Left ventricle myocardium superior (tissue), 1 donor: Measurements from ENCODE around the gene DDR2. TPM values are rescaled to one million over a fixed set of nuclear protein-coding genes. Genes with fewer than 3 reads are reported as not detected.
A peak's percentile ranks its signal among the peaks of the same experiment; 100 is the strongest.
"Not testable (repeated sequence)": the region's sequence is repeated elsewhere in the genome, so short reads cannot be mapped to it uniquely, and the experiment has no call there.

ENCODE experiments used
- ATAC-seq: fragments of 200-7000 bp; cut with Tn5 transposase; one replicate; pipeline ENCODE4 v1.9.1; 2020; ENCODE audit warnings: mild to moderate bottlenecking, moderate library complexity
- DNase-seq: peaks from one replicate; pipeline ENCODE4 v3.0.0-alpha.2; 2020
- intact Hi-C: fragments of 100-400 bp; cut with micrococcal nuclease; formaldehyde crosslinking; loops from one replicate; pipeline ENCODE4 v1.11.0; 2022
- total RNA-seq: library from RNA; stranded (reverse); fragmentation: NEBNext Ultra II Directional; extraction: Animal tissue kit (Norgen Biotek cat#: 25700); gene quantifications from one replicate; pipeline ENCODE4 v1.2.1, GENCODE V29; 2021
- donor health status: DM: no; HTN: yes; CAD: no; lungs with severe emphysema.

The DDR2 gene
- total RNA-seq, 1 donor from 2014 or later, result 26.1 TPM

GRCh38 chr1:162734047-162734446, 101.8 kb downstream of the DDR2 start:
- DNase-seq (no peak), ATAC-seq (no peak)
- intact Hi-C loops, result no loop called here

GRCh38 chr1:162736184-162736583, 103.9 kb downstream of the DDR2 start:
- intact Hi-C loops, result no loop called here
- no peak for DNase-seq
- no peak for ATAC-seq

GRCh38 chr1:162736633-162737067, 104.4 kb downstream of the DDR2 start:
- intact Hi-C loops, result no loop called here
- DNase-seq (no peak), ATAC-seq (no peak)

GRCh38 chr1:162740755-162741154, 108.5 kb downstream of the DDR2 start:
- intact Hi-C loops, result no loop called here
- ATAC-seq, result peak; percentile 38
- DNase-seq, result no peak

GRCh38 chr1:162741574-162741973, 109.3 kb downstream of the DDR2 start:
- intact Hi-C loops, result no loop called here
- ATAC-seq (peak; percentile 58), DNase-seq (no peak)

- DNase-seq, ATAC-seq, intact Hi-C loops: not testable (repeated sequence)
These were observed 114.1 kb downstream of the DDR2 start for GRCh38 chr1:162746264-162746942.

- ATAC-seq (peak; percentile 38), DNase-seq (no peak)
- intact Hi-C loops, result no loop called here
These were observed 120.9 kb downstream of the DDR2 start for GRCh38 chr1:162753001-162753658.

GRCh38 chr1:162753998-162754585, 121.8 kb downstream of the DDR2 start:
- intact Hi-C loops, result no loop called here
- DNase-seq, result no peak
- ATAC-seq, result no peak

GRCh38 chr1:162755306-162755705, 123.0 kb downstream of the DDR2 start:
- DNase-seq (no peak), ATAC-seq (no peak)
- intact Hi-C loops, result no loop called here

- intact Hi-C loops, result no loop called here
- DNase-seq, result no peak
These were observed 124.3 kb downstream of the DDR2 start for GRCh38 chr1:162756523-162756922.

GRCh38 chr1:162757476-162757875, 125.2 kb downstream of the DDR2 start:
- intact Hi-C loops, result no loop called here
- ATAC-seq (no peak), DNase-seq (no peak)

More at GRCh38 chr1:162756523-162756922, 124.3 kb downstream of the DDR2 start:
- no peak for ATAC-seq

- DNase-seq, result no peak
- intact Hi-C loops, result no loop called here
- ATAC-seq, result no peak
These were observed 133.5 kb downstream of the DDR2 start for GRCh38 chr1:162765788-162766187.

GRCh38 chr1:162772571-162773154, 140.4 kb downstream of the DDR2 start:
- ATAC-seq (peak; percentile 89), DNase-seq (no peak)
- intact Hi-C loops, result no loop called here

- intact Hi-C loops, result no loop called here
- ATAC-seq (no peak), DNase-seq (no peak)
These were observed 141.7 kb downstream of the DDR2 start for GRCh38 chr1:162774007-162774406.

GRCh38 chr1:162779043-162779442, 146.8 kb downstream of the DDR2 start:
- intact Hi-C loops, result no loop called here
- ATAC-seq (no peak), DNase-seq (no peak)

- ATAC-seq, result no peak
- intact Hi-C loops, result no loop called here
- no peak for DNase-seq
These were observed 150.4 kb downstream of the DDR2 start for GRCh38 chr1:162782671-162783070.

- DNase-seq, result not testable (repeated sequence)
These were observed 152.7 kb downstream of the DDR2 start for GRCh38 chr1:162784926-162785325.

GRCh38 chr1:162788783-162789182, 156.5 kb downstream of the DDR2 start:
- not testable (repeated sequence) for DNase-seq

More at GRCh38 chr1:162784926-162785325, 152.7 kb downstream of the DDR2 start:
- intact Hi-C loops, ATAC-seq: not testable (repeated sequence)

GRCh38 chr1:162790303-162790984, 158.2 kb downstream of the DDR2 start, which contains the start of gene HSD17B7:
Gene HSD17B7, plus strand, starts transcription at chr1:162790702. Its CDS starts 99 bp downstream, at chr1:162790801.
- ATAC-seq (peak; percentile 100), DNase-seq (peak; percentile 84)
- intact Hi-C loops, result not testable (repeated sequence)

More at GRCh38 chr1:162788783-162789182, 156.5 kb downstream of the DDR2 start:
- intact Hi-C loops, ATAC-seq: not testable (repeated sequence)
